HCT116 (cell line): ENCODE data around the gene TIAM2. TPM values are rescaled to one million over a fixed set of nuclear protein-coding genes. Genes with fewer than 3 reads are reported as not detected.

ENCODE experiments used
- ATAC-seq: fragments of 200-7000 bp; cut with Tn5 transposase; 2 replicates; pipeline ENCODE4 v1.9.1; 2020; ENCODE audit warnings: mild to moderate bottlenecking, moderate library complexity
- BruUV-seq: library from RNA; stranded (reverse); fragments of 400-500 nt; replicated peaks from 2 replicates; lab custom pipeline; 2021; lab: Mats Ljungman, UMichigan
- CTCF ChIA-PET: fragments of 300-600 bp; sonication (Branson Sonifier 250); formaldehyde crosslinking; loops from one replicate; lab custom pipeline; 2021; ENCODE audit warnings: antibody characterized with exemption; lab: Charles Lee
- POLR2A ChIA-PET: fragments of 300-600, 350-600 bp; sonication (Branson Sonifier 250); formaldehyde crosslinking; loops from one replicate; lab custom pipeline; 2021; ENCODE audit warnings: antibody characterized with exemption; lab: Charles Lee
- RAD21 ChIA-PET, 2 experiments: fragments of 300-600 bp; sonication (Branson Sonifier 250); formaldehyde crosslinking; loops; one replicate each; lab custom pipeline; 2023; ENCODE audit warnings: low total read pairs in 2 of 2; ENCODE audit not compliant: uncharacterized antibody in 2 of 2, unreplicated experiment in 2 of 2, low non-redundant PET in 1 of 2; lab: Charles Lee
- DNase-seq: peaks from one replicate; pipeline ENCODE4 v3.0.0-alpha.2; 2010; ENCODE audit warnings: low read depth, low spot score
- H2AFZ ChIP-seq: fragments of 200-600 bp; shearing (Covaris generic), sonication (generic); 2 replicates; pipeline ENCODE4 v1.6.1; 2017; ENCODE audit warnings: low read depth, mixed run types, mixed read lengths, antibody characterized with exemption, low read length; ENCODE audit not compliant: poor library complexity, severe bottlenecking
- H3K27ac ChIP-seq: 2 replicates; pipeline ENCODE4 v1.5.1; 2012; ENCODE audit warnings: low read depth, low read length
- H3K27me3 ChIP-seq: fragments of 200-600 bp; sonication (generic); 2 replicates; pipeline ENCODE4 v1.6.1; 2016; ENCODE audit warnings: mixed run types, low read length, mixed read lengths; ENCODE audit not compliant: insufficient read depth
- H3K36me3 ChIP-seq, 2 experiments: fragments of 200-500 bp in 1 of 2; fragments of 200-600 bp in 1 of 2; sonication (Bioruptor generic) in 1 of 2; sonication (generic) in 1 of 2; 2 replicates each; pipeline versions ENCODE4 v1.5.1 to v1.6.1; 2014 to 2016; ENCODE audit warnings: low read length in 2 of 2, inconsistent platforms in 1 of 2, mixed read lengths in 1 of 2, mixed run types in 1 of 2; ENCODE audit not compliant: insufficient read depth in 2 of 2, control insufficient read depth in 1 of 2
- H3K4me1 ChIP-seq, 2 experiments: fragments of 200-600 bp in 1 of 2; sonication (generic) in 1 of 2; 2 replicates each; pipeline versions ENCODE4 v1.5.1 to v1.6.1; 2012 to 2017; ENCODE audit warnings: low read length in 2 of 2, inconsistent platforms in 1 of 2, mild to moderate bottlenecking in 1 of 2, mixed read lengths in 1 of 2, mixed run types in 1 of 2, moderate library complexity in 1 of 2; ENCODE audit not compliant: insufficient read depth in 2 of 2, control insufficient read depth in 1 of 2
- H3K4me2 ChIP-seq: fragments of 200-600 bp; sonication (generic); 2 replicates; pipeline ENCODE4 v1.6.1; 2017; ENCODE audit warnings: mixed run types, low read length, mixed read lengths
- H3K4me3 ChIP-seq, 2 experiments: fragments of 200-600 bp in 1 of 2; sonication (generic) in 1 of 2; replicated peaks in 1 of 2; 2 replicates each; pipeline ENCODE4 v1.5.1; 2011 to 2016; ENCODE audit warnings: low read length in 2 of 2, control low read depth in 1 of 2, low read depth in 1 of 2, mild to moderate bottlenecking in 1 of 2, mixed read lengths in 1 of 2, mixed run types in 1 of 2
- H3K79me2 ChIP-seq: fragments of 200-600 bp; sonication (generic); 2 replicates; pipeline ENCODE4 v1.6.1; 2017; ENCODE audit warnings: mild to moderate bottlenecking, mixed run types, low read length, moderate library complexity, mixed read lengths; ENCODE audit not compliant: insufficient read depth
- H3K9ac ChIP-seq: fragments of 200-600 bp; sonication (generic); 2 replicates; pipeline ENCODE4 v1.6.1; 2016; ENCODE audit warnings: low read length, mixed read lengths
- H3K9me2 ChIP-seq: fragments of 200-600 bp; sonication (generic), shearing (Covaris generic); 2 replicates; pipeline ENCODE4 v1.6.1; 2017; ENCODE audit warnings: mixed run types, mild to moderate bottlenecking, moderate library complexity; ENCODE audit not compliant: insufficient read depth
- H3K9me3 ChIP-seq, 2 experiments: fragments of 200-500 bp in 1 of 2; fragments of 200-600 bp in 1 of 2; sonication (Bioruptor generic) in 1 of 2; sonication (generic) in 1 of 2; 2 replicates each; pipeline ENCODE4 v1.6.1; 2014 to 2017; ENCODE audit warnings: low read length in 2 of 2, mixed read lengths in 2 of 2, inconsistent platforms in 1 of 2, low read depth in 1 of 2, mild to moderate bottlenecking in 1 of 2, mixed run types in 1 of 2, moderate library complexity in 1 of 2; ENCODE audit not compliant: control insufficient read depth in 1 of 2, insufficient read depth in 1 of 2
- H4K20me1 ChIP-seq: fragments of 200-600 bp; sonication (generic), shearing (Covaris generic); 2 replicates; pipeline ENCODE4 v1.6.1; 2017; ENCODE audit warnings: mixed run types, mild to moderate bottlenecking, moderate library complexity; ENCODE audit not compliant: insufficient read depth
- CBX3 ChIP-seq: IDR thresholded peaks from 2 replicates; pipeline ENCODE4 v1.6.1; 2012; ENCODE audit warnings: low read depth
- CEBPB ChIP-seq: IDR thresholded peaks from 2 replicates; pipeline ENCODE4 v1.6.1; 2012; ENCODE audit warnings: low read depth
- EZH2phosphoT487 ChIP-seq: fragments of 200-600 bp; IDR thresholded peaks from 2 replicates; pipeline ENCODE4 v1.6.1; 2018; ENCODE audit warnings: antibody characterized with exemption, borderline replicate concordance
- FOSL1 ChIP-seq: IDR thresholded peaks from 2 replicates; pipeline ENCODE4 v1.6.1; 2012; ENCODE audit warnings: low read depth
- POLR2A ChIP-seq: IDR thresholded peaks from 2 replicates; pipeline ENCODE4 v1.7.0; 2011; ENCODE audit warnings: borderline replicate concordance; ENCODE audit not compliant: insufficient read depth, insufficient read length; ENCODE audit errors: extremely low read depth
- SIN3A ChIP-seq: IDR thresholded peaks from 2 replicates; pipeline ENCODE4 v1.6.1; 2012; ENCODE audit warnings: low read depth
- SP1 ChIP-seq: IDR thresholded peaks from 2 replicates; pipeline ENCODE4 v1.6.1; 2012; ENCODE audit warnings: low read depth
- YY1 ChIP-seq: IDR thresholded peaks from 2 replicates; pipeline ENCODE4 v1.6.1; 2011; ENCODE audit warnings: low read length, low read depth, moderate library complexity, mild to moderate bottlenecking; ENCODE audit not compliant: insufficient replicate concordance; ENCODE audit errors: extremely low read depth
- ZFX ChIP-seq: fragments of 450-650 bp; IDR thresholded peaks from 2 replicates; pipeline ENCODE4 v1.6.1; 2017
- ZNF274 ChIP-seq: fragments of 200-500 bp; sonication (Bioruptor generic); IDR thresholded peaks from 2 replicates; pipeline ENCODE4 v1.6.1; 2014; ENCODE audit warnings: mild to moderate bottlenecking, low read depth, low read length, inconsistent platforms
- intact Hi-C: fragments of 100-400 bp; cut with micrococcal nuclease; formaldehyde crosslinking; loops from 2 replicates; pipeline ENCODE4 v1.10.0; 2022
- total RNA-seq: library from RNA; stranded (reverse); gene quantifications from one replicate; pipeline ENCODE4 v1.2.1, GENCODE V29; 2021; ENCODE audit not compliant: unreplicated experiment
- TF ChIP-seq, protein P1 (sequence below): IDR thresholded peaks from 2 replicates; pipeline ENCODE4 v1.6.1; 2012
- TF ChIP-seq, protein P2 (sequence below): IDR thresholded peaks from 2 replicates; pipeline ENCODE4 v1.6.1; 2012

TIAM2 gene
- total RNA-seq, 1 experiment from 2014 or later = 9.4 TPM

DNA sequence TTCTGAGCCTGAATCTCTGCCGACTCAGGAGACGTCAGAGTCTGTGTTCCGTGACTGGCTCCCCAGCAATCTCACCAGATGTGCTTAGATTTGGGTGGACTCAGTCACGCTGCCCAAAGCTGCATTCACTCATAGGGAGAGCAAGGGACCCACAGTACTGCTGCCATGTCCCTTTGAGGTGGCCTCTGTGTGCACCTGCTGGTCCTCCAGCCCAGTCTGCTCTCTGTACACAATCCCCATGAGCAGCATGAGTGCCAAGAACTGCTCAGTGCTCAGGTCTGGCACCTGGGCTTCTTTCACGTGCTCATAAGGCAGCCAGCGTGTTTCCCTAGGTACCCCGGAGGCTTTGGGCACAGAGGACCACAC is 44.2 kb upstream of the TIAM2 start:
- H3K4me1 ChIP-seq = peaks cover 11 to 16% of the 10 kb centered on the region in 2 experiments
- no peaks in the 10 kb centered on the region for H3K27me3 ChIP-seq
- H3K27ac ChIP-seq = no peak overlapping the region; the same call in 1 of the 2 replicates
- ChIA-PET POLR2A (no interaction called here), RAD21 (no interaction called here), CTCF (no interaction called here)
- ATAC-seq (no peak), DNase-seq (no peak)
- no peaks in the 10 kb centered on the region for H3K36me3 ChIP-seq
- H3K4me2 ChIP-seq = peak overlapping the region; percentile 34; the same call in 1 of the 2 replicates
- TF ChIP-seq EZH2phosphoT487 (no peak), ZNF274 (no peak), ZFX (no peak), POLR2A (no peak), CBX3 (no peak), YY1 (no peak), SIN3A (no peak), SP1 (no peak), FOSL1 (no peak), CEBPB (no peak)
- TF ChIP-seq, protein P1, sequence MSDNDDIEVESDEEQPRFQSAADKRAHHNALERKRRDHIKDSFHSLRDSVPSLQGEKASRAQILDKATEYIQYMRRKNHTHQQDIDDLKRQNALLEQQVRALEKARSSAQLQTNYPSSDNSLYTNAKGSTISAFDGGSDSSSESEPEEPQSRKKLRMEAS = no peak
- TF ChIP-seq, protein P2, sequence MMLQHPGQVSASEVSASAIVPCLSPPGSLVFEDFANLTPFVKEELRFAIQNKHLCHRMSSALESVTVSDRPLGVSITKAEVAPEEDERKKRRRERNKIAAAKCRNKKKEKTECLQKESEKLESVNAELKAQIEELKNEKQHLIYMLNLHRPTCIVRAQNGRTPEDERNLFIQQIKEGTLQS = no peak
- H3K9me3 ChIP-seq = no peaks in the 10 kb centered on the region
- H3K9ac ChIP-seq = no peak overlapping the region
- H3K79me2 ChIP-seq = no peaks in the 10 kb centered on the region
- intact Hi-C loops = no loop called here
- H3K9me2 ChIP-seq = no peaks in the 10 kb centered on the region
- no peak overlapping the region for H2AFZ ChIP-seq
- no peak overlapping the region for H3K4me3 ChIP-seq
- no TSS peak for BruUV-seq
- H4K20me1 ChIP-seq = no peaks in the 10 kb centered on the region
